ENCODE data around the gene MGRN1.

MGRN1 gene

DNA sequence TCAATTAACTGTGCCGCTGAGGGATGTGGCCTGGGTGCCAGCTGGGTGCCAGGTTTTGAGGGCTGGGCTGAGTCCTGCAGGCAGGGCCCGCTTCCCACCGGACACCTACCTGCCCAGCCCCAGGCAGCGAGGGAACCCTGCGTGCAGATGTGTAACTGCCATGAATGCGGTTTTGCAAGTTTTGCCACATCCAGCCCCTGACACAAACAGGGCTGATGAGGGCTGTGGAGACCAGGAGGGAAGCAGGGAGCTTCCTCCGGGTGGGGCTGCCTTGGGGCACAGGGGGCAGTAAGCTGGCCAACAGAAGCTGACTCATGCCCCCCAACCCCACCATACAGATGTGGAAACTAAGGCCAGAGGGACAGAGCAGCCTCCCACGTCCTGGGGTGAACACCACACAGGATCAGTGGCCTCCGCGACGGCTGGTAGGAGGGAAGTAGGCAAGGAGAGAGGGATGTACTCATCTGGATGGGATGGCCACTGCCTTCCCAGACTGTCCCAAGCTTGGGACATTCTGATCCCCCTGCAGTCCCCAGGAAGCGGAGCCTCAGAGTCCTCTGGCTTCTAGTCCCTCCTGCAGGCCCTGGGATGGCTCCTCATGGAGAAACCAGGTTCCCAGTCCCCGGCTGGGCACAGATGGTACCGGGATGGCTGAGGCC lies 11.5 kb upstream of the MGRN1 start:
- Histone ChIP-seq H3K4me1 (ENCODE audit: control insufficient read depth, insufficient read depth, low read length) (peaks cover 19% of the 10 kb centered on the region), H3K9me3 (ENCODE audit: control insufficient read depth, low read length) (no peaks in the 10 kb centered on the region), H3K36me3 (ENCODE audit: control insufficient read depth, insufficient read depth, low read length) (no peaks in the 10 kb centered on the region), H3K27ac (ENCODE audit: insufficient read depth, low read depth, low read length, poor library complexity, severe bottlenecking) (no peak overlapping the region), H3K27me3 (ENCODE audit: control insufficient read depth, insufficient read depth, low read length, poor library complexity, severe bottlenecking) (no peaks in the 10 kb centered on the region), H3K4me3 (ENCODE audit: insufficient read depth, low read depth, low read length) (peak overlapping the region; percentile 75)
- 61% methylated on average over 14 of the region's 14 CpGs for WGBS, 2 experiments

DNA sequence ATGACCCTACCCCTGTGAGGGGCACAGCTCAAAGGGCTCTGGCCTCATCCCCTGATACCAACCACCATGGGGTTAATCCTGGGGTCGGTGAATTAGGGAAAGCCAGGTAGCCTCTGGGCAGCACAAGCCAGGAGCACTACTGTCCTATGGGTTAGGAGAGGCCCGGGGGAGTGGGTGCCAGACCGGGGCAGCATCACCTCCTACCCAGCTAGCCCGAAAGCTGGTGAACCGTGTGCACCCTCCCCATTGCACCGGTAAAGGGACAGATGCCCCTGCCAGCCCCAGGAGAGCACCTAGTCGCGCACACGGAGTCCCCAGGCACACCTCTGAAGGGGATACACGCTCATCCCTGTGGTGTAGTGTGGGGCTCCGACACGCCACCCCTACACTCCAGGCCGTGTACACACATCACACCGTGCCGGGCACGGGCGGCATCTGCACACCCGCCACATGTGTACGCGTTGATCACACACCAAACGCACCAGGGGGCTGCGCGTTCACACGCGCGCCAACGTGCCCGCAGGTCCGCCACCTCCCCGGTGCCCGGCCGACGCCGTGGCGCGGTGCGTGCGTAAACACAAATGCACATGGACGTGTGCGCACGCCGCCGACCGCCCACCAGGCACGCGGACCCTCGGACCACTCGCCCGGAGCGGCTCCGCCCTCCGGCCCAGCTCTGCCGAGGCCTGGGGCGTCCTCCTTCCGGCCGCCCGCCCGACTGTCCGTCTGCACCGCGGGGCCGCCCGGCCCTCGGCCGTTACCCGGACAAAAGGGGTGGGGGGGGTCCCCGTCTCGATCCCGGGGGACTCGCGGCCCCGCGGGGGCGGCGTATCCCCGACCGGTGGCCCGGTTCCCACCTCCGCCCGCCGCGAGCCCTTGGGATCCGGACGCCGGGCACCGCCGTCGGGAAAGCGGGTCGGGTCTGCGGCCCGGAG lies 10.7 kb upstream of the MGRN1 start:
- Histone ChIP-seq H3K27ac (ENCODE audit: insufficient read depth, low read depth, low read length, poor library complexity, severe bottlenecking) (no peak overlapping the region), H3K27me3 (ENCODE audit: control insufficient read depth, insufficient read depth, low read length, poor library complexity, severe bottlenecking) (no peaks in the 10 kb centered on the region), H3K4me3 (ENCODE audit: insufficient read depth, low read depth, low read length) (peak overlapping the region; percentile 75), H3K9me3 (ENCODE audit: control insufficient read depth, low read length) (no peaks in the 10 kb centered on the region), H3K36me3 (ENCODE audit: control insufficient read depth, insufficient read depth, low read length) (no peaks in the 10 kb centered on the region), H3K4me1 (ENCODE audit: control insufficient read depth, insufficient read depth, low read length) (peaks cover 19% of the 10 kb centered on the region)
- WGBS, 2 experiments: 1 to 2% methylated on average over 92 of the region's 92 CpGs

DNA sequence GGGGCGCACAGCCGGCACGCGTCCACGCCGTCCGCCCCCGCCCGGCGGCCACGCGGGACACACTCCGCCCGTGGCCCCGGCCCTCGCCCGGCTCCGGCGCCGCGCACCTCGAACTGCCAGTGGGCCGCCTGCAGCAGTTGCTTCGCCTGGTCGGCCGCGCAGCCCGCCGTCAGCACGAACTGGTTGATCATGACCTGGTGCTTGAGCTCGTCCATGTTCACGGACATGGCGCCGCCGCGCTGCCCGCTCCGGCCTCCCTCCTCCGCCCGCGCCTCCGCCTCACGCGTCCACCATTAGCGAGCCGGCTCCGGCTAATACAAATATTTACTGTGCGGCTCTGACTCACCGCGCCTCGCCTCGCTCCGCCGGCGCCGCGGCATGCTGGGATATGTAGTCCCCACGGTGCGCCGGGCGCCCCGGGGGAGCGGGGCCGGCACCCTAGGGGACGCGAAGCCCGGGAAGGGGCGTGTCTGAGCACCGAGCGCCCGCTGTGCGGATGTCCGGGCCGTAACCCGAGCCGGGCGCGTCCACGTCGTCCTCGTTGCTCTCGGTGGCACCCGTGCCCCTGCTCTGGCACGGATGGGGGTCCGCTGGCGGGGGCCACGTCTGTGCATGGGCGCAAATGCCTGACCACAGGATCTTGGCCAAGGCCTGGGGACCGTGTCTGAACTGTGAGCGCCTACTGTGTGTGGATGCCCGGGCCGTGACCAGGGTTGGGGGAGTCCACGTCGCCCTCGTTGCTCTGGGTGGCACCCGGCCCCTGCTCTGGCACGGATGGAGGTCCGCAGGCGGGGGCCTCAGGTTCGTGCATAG lies 9.8 kb upstream of the MGRN1 start, which contains the start of gene UBALD1:
UBALD1 (minus strand) TSS at position 318 of the 813 bp plus-strand sequence; CDS start at position 227, 91 bp downstream.
- Histone ChIP-seq H3K9me3 (ENCODE audit: control insufficient read depth, low read length) (no peaks in the 10 kb centered on the region), H3K36me3 (ENCODE audit: control insufficient read depth, insufficient read depth, low read length) (no peaks in the 10 kb centered on the region), H3K27me3 (ENCODE audit: control insufficient read depth, insufficient read depth, low read length, poor library complexity, severe bottlenecking) (no peaks in the 10 kb centered on the region), H3K4me1 (ENCODE audit: control insufficient read depth, insufficient read depth, low read length) (peaks cover 19% of the 10 kb centered on the region), H3K4me3 (ENCODE audit: insufficient read depth, low read depth, low read length) (peak within 1 kb of the TSS; percentile 75), H3K27ac (ENCODE audit: insufficient read depth, low read depth, low read length, poor library complexity, severe bottlenecking) (peak within 1 kb of the TSS; percentile 74)
- 15% methylated on average over 100 of the region's 100 CpGs for WGBS, 2 experiments

DNA sequence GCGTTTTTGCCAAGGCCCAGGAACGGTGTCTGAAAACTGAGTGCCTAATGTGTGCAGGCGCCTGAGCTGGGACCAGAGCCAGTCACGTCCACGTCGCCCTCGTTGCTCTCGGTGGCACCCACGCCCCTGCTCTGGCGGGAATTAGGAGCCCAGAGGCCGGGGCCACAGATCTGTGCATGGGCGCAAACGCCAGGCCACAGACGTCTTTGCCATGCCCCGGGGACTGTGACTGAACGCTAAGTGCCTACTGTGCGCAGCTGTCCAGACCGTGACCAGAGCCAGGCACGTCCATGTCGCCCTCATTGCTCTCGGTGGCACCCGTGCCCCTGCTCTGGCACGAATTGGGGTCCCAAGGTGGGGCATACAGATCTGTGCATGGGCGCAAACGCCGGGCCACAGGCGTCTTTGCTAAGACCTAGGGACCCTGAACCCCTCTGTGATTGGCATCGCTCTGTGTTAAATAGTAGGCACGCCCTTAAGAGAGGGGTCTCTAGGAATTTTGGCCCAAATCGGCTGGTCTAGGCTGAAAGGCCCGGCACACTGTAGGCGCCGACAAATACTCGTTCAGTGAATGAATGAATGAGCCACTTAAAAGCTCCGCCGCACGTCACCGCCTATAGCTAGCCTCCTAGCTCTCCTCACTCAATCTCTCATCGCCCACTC lies 9.1 kb upstream of the MGRN1 start:
- peaks cover 19% of the 10 kb centered on the region for H3K4me1 ChIP-seq (ENCODE audit: control insufficient read depth, insufficient read depth, low read length)
- H3K9me3 ChIP-seq (ENCODE audit: control insufficient read depth, low read length): no peaks in the 10 kb centered on the region
- H3K4me3 ChIP-seq (ENCODE audit: insufficient read depth, low read depth, low read length): peak overlapping the region; percentile 11
- 92% methylated on average over 39 of the region's 39 CpGs for WGBS, 2 experiments
- no peaks in the 10 kb centered on the region for H3K36me3 ChIP-seq (ENCODE audit: control insufficient read depth, insufficient read depth, low read length)
- H3K27ac ChIP-seq (ENCODE audit: insufficient read depth, low read depth, low read length, poor library complexity, severe bottlenecking): peak overlapping the region; percentile 74
- no peaks in the 10 kb centered on the region for H3K27me3 ChIP-seq (ENCODE audit: control insufficient read depth, insufficient read depth, low read length, poor library complexity, severe bottlenecking)

DNA sequence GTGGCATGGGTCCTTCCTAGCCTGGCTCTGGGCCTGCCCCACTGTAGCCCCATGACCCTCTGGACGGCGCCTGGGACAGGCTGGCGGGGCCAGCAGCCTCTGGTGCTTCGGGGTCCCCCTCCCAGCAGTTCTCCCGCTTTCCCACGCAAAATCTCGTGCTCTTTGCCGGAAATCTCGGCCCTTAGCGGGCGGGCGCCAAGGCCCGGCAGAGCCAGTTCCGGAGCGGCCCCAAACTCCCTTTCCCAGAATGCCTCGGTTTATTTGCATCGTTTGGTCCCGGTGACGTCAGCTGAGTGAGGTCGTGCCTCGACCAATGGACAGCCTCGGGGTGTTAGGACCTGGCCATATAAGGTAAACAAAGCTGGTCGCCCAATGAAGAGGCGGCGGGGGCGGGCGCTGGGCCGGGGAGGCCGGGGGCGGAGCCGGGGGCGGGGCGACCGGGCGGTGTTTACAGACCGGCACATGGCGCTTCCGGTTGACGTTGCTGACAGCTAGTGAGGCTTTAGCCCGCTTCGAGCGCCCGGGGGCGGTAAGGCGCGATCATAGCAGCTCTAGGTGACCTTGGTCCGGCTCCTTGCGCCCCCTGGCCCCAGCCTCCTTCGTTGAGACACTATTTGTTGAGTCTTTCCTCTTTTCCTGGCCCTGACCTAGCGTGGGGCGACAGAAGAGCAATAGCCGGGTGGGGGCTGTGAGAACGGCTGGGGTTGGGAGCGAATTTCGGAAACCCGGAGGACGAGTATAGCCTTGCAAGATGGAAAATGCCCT lies 8.4 kb upstream of the MGRN1 start:
- 1% methylated on average over 57 of the region's 57 CpGs for WGBS, 2 experiments
- Histone ChIP-seq H3K9me3 (ENCODE audit: control insufficient read depth, low read length) (no peaks in the 10 kb centered on the region), H3K4me3 (ENCODE audit: insufficient read depth, low read depth, low read length) (peak overlapping the region; percentile 56), H3K27ac (ENCODE audit: insufficient read depth, low read depth, low read length, poor library complexity, severe bottlenecking) (peak overlapping the region; percentile 97), H3K27me3 (ENCODE audit: control insufficient read depth, insufficient read depth, low read length, poor library complexity, severe bottlenecking) (no peaks in the 10 kb centered on the region), H3K36me3 (ENCODE audit: control insufficient read depth, insufficient read depth, low read length) (no peaks in the 10 kb centered on the region), H3K4me1 (ENCODE audit: control insufficient read depth, insufficient read depth, low read length) (peaks cover 19% of the 10 kb centered on the region)

DNA sequence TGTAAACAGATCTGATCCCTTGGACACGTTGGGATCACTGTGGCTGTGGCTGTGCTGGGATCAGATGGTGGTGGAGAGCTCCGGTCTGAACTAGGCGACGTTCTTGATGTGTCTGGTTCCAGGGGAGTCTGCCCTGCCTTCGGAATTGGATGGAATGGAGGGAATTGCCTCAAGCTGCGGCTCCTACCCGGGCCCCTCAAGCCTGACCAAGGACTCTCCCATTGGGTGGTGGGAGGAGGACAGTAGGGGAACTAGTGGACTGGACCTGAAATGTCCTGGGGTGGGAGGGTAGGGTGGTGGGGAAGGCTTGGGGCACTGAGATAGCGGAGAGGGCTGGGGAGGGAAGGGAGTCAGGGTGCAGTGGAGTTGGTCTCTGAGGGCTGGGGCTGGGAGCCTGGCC lies 6.7 kb upstream of the MGRN1 start:
- Histone ChIP-seq H3K27ac (ENCODE audit: insufficient read depth, low read depth, low read length, poor library complexity, severe bottlenecking) (no peak overlapping the region), H3K4me1 (ENCODE audit: control insufficient read depth, insufficient read depth, low read length) (peaks cover 13% of the 10 kb centered on the region), H3K9me3 (ENCODE audit: control insufficient read depth, low read length) (no peaks in the 10 kb centered on the region), H3K4me3 (ENCODE audit: insufficient read depth, low read depth, low read length) (no peak overlapping the region), H3K27me3 (ENCODE audit: control insufficient read depth, insufficient read depth, low read length, poor library complexity, severe bottlenecking) (no peaks in the 10 kb centered on the region), H3K36me3 (ENCODE audit: control insufficient read depth, insufficient read depth, low read length) (no peaks in the 10 kb centered on the region)
- WGBS, 2 experiments: 94 to 95% methylated on average over 8 of the region's 8 CpGs

GRCh38 chr16:4618645-4619418 lies 5.8 kb upstream of the MGRN1 start:
- Histone ChIP-seq H3K27ac (ENCODE audit: insufficient read depth, low read depth, low read length, poor library complexity, severe bottlenecking) (no peak overlapping the region), H3K9me3 (ENCODE audit: control insufficient read depth, low read length) (no peaks in the 10 kb centered on the region), H3K4me1 (ENCODE audit: control insufficient read depth, insufficient read depth, low read length) (peaks cover 5% of the 10 kb centered on the region), H3K36me3 (ENCODE audit: control insufficient read depth, insufficient read depth, low read length) (no peaks in the 10 kb centered on the region), H3K4me3 (ENCODE audit: insufficient read depth, low read depth, low read length) (no peak overlapping the region), H3K27me3 (ENCODE audit: control insufficient read depth, insufficient read depth, low read length, poor library complexity, severe bottlenecking) (no peaks in the 10 kb centered on the region)
- 90 to 92% methylated on average over 8 of the region's 8 CpGs for WGBS, 2 experiments

- no peaks in the 10 kb centered on the region for H3K27me3 ChIP-seq (ENCODE audit: control insufficient read depth, insufficient read depth, low read length, poor library complexity, severe bottlenecking)
- H3K36me3 ChIP-seq (ENCODE audit: control insufficient read depth, insufficient read depth, low read length): no peaks in the 10 kb centered on the region
- H3K4me3 ChIP-seq (ENCODE audit: insufficient read depth, low read depth, low read length): no peak overlapping the region
- WGBS, 2 experiments: 91 to 94% methylated on average over 7 of the region's 7 CpGs
- H3K4me1 ChIP-seq (ENCODE audit: control insufficient read depth, insufficient read depth, low read length): peaks cover 7% of the 10 kb centered on the region
- H3K27ac ChIP-seq (ENCODE audit: insufficient read depth, low read depth, low read length, poor library complexity, severe bottlenecking): no peak overlapping the region
- no peaks in the 10 kb centered on the region for H3K9me3 ChIP-seq (ENCODE audit: control insufficient read depth, low read length)
Measured at GRCh38 chr16:4623593-4623992, 1.0 kb upstream of the MGRN1 start.

All from ectodermal cell (in vitro differentiated cells).